NCI-H460 (cell line): Measurements from ENCODE around the gene ISYNA1. TPM values are rescaled to one million over a fixed set of nuclear protein-coding genes. Genes with fewer than 3 reads are reported as not detected.

Experiments
- DNase-seq: peaks from one replicate; pipeline ENCODE4 v3.0.0-alpha.2; 2016; ENCODE audit warnings: low read depth; ENCODE audit errors: extremely low read depth
- polyA plus RNA-seq: library from polyadenylated mRNA; depleted of rRNA; stranded (reverse); fragments of >200 nt; gene quantifications from 2 replicates; pipeline ENCODE4 v1.2.3, GENCODE V29; 2014; cell fraction: nucleus; rRNA removed
- total RNA-seq: library from RNA; depleted of rRNA; stranded (reverse); fragments of >200 nt; shearing (Covaris generic); gene quantifications from 2 replicates; pipeline ENCODE4 v1.2.3, GENCODE V29; 2014; rRNA removed

The ISYNA1 gene
- total RNA-seq = 1.2 and 1.4 TPM in 2 replicates
- 6.4 and 15.5 TPM in 2 replicates for polyA plus RNA-seq

GRCh38 chr19:18437491-18438330 lies at the start of gene ISYNA1:
TSS of gene ISYNA1 (minus strand) at chr19:18438133. CDS start at chr19:18437979, 154 bp downstream.
- no peak for DNase-seq

- no peak for DNase-seq
Observed at GRCh38 chr19:18486746-18487145, 48.8 kb upstream of the ISYNA1 start.

- DNase-seq = no peak
Observed at GRCh38 chr19:18484992-18485391, 47.1 kb upstream of the ISYNA1 start.

GRCh38 chr19:18483119-18483890 lies 45.4 kb upstream of the ISYNA1 start:
- DNase-seq = no peak

- DNase-seq = no peak
Observed at GRCh38 chr19:18481505-18482222, 43.7 kb upstream of the ISYNA1 start.

- DNase-seq = no peak
Observed at GRCh38 chr19:18480006-18480691, 42.2 kb upstream of the ISYNA1 start.

GRCh38 chr19:18478545-18479311 lies 40.8 kb upstream of the ISYNA1 start:
- DNase-seq = peak; percentile 52

- DNase-seq = no peak
Observed at GRCh38 chr19:18477974-18478373, 40.0 kb upstream of the ISYNA1 start.

- no peak for DNase-seq
Observed at GRCh38 chr19:18477042-18477779, 39.3 kb upstream of the ISYNA1 start.

- no peak for DNase-seq
Observed at GRCh38 chr19:18476507-18477041, 38.6 kb upstream of the ISYNA1 start.

GRCh38 chr19:18475762-18476331 lies 37.9 kb upstream of the ISYNA1 start:
- no peak for DNase-seq

GRCh38 chr19:18475004-18475453 lies 37.1 kb upstream of the ISYNA1 start:
- no peak for DNase-seq

GRCh38 chr19:18474366-18474887 lies 36.5 kb upstream of the ISYNA1 start:
- no peak for DNase-seq

- DNase-seq = no peak
Observed at GRCh38 chr19:18473706-18474087, 35.8 kb upstream of the ISYNA1 start.

- DNase-seq = no peak
Observed at GRCh38 chr19:18473003-18473705, 35.2 kb upstream of the ISYNA1 start.

GRCh38 chr19:18470787-18471186 lies 32.9 kb upstream of the ISYNA1 start:
- DNase-seq = no peak

- DNase-seq = peak; percentile 40
Observed at GRCh38 chr19:18469069-18469846, 31.3 kb upstream of the ISYNA1 start.
